HK-2 (cell line): ENCODE measurements around the gene C1QTNF12.
A peak's percentile ranks its signal among the peaks of the same experiment; 100 is the strongest.

ENCODE experiments used
- DNase-seq: peaks from one replicate; pipeline ENCODE4 v3.0.0-alpha.2; 2018; ENCODE audit not compliant: unreplicated experiment

Gene C1QTNF12

DNA sequence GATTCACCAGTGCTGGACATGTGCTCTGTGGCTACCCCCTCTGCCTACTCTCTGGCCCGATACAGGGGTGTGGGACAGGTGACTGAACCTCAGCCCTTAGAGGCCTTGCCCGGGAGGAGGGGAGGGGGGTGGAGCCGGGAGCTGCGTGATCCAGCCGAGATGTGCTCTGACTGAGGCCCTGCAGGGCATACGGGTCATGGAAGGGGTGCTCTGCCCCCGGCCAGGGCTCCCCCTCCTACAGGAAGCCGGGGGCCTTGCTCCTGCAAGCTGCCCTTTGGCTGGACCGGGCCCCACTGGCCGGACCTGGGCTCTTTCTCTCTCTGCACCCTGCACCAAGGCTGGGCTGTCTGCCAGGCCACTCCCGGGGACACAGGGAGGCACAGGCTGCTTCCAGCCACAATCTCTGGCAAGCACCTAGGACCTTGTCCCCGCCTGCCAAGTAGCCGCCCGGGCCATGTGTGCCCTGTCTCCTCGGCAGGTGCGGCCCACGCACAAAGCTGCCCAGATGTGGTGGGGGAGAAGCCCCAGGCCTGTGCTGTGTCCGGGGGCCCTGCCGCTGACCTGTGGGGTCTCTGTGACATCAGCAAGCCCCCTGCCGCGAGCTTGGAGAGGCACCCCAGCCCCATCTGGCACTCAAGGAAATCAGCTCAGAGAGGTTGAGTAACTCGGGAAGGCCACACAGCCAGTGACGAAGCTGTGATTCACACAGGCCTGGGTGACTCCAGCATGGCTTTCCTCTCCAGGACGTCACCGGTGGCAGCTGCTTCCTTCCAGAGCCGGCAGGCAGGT, 35.2 kb upstream of the C1QTNF12 start:
- peak; percentile 76 for DNase-seq

DNA sequence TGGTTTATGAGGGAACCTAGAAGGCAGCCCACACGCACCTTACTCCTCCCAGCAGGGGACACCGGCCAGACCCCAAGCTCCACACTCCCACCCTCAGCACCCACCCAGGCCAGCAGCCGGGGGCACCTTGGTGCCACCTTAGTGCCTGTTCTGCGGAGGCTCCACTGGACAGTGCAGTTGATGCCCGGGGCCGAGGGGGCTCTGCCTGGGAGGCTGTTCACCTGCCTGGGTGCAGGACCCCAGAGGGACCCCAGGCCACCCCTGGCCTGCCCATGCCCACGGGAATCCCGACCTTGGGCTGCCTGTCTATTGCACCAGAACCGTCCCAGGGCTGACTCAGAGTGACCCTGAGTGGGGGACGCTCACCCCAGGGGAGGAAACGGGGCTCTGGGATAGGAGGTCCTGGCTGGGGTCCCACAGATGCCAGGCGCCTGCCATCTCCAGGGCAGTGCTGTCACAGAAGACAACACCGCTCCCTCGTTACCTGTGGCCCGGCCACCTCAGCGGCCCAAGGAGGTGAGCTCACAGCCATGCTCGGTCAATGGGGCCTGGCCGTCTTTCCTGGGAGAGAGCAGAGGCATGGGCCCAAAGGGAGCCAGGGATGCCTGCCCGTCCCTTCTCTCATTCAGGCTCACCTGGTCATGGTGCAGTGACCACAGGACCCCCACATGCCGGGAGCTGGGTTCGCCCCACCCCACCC, 34.4 kb upstream of the C1QTNF12 start:
- no peak for DNase-seq

DNA sequence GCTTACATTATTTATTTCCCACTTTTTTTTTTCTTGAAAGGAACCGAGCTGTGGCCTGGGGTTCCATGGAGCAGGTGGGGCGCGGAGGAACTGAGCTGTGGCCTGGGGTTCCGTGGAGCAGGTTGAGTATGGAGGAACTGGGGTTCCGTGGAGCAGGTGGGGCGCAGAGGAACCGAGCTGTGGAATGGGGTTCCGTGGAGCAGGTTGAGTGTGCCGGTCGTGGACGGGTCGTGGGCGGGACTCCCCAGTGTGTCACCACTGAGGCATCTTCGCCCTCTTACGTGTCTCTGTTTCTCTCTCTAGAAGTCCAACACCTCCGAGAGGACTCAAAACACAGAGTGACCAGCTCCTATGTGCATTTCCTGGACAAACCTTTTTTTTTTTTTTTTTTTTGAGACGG, 32.5 kb upstream of the C1QTNF12 start:
- no peak for DNase-seq

DNA sequence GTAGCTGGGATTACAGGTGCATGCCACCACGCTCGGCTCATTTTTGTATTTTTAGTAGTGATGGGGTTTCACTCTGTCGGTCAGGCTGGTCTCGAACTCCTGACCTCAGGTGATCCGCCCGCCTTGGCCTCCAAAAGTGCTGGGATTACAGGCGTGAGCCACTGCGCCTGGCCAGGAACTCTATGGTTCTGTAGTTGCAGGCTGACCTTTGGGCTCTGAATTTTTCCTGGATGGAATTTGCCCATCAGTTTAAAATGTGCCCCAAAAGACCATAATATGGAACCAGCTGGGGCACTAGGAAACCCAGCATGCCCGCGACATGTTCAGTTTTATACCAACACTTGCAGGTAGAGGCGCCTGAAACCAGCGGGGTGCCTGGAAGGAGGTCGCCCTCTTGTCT, 32.1 kb upstream of the C1QTNF12 start:
- DNase-seq = no peak

DNA sequence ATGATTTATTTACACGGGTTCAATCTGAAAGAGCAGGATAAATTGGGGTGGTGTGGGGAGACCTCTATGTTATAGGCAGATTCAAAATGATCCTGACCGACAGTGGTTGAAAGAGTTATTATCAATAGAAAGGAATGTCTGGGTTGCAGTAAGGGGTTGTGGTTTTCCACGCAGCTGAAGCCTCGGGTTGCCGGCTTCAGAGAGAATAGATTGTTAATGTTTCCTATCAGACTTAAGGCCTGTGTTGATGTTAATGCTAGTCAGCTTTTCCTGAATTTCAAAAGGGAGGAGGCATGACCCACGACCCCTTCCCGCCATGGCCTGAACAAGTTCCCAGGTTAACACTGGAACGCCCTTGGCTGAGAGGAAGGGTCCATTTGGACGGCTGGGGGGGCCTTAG, 29.3 kb upstream of the C1QTNF12 start:
- DNase-seq = no peak

DNA sequence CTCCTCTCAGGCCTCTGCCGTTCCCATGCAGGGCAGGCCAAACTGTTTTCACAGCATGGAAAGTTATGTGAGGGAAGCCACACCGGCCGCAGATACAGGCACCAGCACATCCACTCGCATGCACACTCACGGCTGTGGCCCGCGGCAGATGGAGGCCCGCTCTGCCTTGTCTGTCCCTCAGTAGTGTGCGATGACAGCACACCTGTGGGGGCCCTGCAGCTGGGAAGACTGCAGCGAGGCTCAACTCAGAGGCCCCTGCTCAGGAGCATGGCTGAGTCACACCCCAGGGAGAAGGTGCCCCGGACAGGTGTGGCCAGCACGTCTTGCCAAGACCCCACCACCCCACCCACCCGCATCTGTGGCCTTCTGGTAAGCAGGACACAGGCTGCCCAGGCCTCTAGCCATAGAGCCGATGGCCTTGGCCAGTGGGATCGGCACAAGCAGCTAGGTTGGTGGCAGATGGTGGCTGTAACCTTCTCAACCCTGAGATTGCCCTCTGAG, 28.5 kb upstream of the C1QTNF12 start:
- DNase-seq = no peak

DNA sequence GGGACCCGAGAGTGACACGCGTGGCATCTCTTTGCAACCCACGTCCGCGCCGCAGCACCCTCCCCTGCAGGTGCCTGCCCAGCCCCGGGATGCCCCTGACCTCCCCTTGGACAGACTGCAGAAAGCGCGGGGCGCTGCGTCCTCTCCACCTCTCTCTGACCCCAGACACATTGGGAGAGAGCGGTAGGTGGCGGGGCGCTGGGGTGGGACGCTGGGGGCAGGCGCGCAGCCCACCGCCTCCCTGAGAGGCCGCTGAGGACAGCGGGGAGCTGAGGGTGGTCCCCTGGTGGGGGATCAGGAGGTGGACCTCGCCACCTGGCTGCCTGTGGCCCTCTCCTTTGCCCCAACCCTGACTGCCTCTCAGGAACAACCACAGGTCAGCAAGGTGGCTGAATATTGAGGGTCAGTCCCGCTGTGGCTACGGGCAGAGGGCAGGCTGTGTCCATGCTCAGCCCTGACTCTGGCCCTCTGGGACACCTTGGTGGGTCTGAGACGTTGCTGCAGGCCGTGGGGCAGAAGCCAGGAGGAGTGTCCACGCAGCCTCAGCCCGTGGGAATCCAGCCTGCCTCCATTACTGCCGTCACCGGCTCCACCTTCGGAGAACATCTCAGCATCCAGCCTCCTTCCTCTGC, 27.9 kb upstream of the C1QTNF12 start:
- DNase-seq = no peak

DNA sequence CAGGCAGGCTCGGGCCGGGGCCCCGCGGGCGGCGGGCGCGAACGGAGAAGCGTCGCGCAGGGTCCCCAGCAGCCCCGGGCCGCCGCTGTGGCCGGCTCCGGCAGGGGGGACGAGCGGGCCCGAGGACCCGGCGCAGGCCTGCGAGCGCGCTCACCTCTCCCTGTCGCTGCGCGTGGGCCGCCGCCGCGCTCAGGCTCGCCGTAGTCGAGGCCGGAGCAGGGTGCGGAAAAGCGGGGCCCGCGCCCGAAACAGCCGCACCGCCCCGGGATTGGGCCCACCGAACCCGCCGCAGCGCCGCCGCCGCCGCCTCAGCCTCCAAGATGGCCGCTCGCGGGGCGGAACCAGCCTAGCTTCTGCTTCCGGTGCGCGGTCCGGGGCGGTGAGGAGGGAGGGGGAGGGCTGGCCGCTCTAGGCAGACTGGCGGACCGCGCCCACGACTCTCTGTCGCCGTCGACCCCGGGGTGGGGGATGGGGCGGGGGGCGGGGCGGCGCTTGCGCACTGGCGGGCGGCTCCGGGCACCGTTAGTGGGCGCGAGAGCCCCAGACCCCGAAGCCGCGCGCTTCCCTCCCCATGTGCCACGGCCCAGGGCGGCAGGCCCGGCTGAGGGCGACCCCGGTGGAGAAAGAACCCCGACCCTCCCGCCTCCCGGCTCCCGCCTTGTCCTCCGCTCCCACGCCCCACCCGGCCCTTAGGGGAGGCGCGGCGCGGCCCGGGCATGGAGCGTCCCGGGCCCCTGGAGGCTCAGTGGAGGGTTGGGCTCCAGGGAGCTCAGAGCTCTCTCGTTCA, 27.2 kb upstream of the C1QTNF12 start, which contains the start of gene UBE2J2:
TSS of gene UBE2J2 (minus strand) at position 343 of the 787 bp plus-strand sequence. CDS start 5,862 bp downstream, outside the sequence.
- DNase-seq = peak; percentile 94

DNA sequence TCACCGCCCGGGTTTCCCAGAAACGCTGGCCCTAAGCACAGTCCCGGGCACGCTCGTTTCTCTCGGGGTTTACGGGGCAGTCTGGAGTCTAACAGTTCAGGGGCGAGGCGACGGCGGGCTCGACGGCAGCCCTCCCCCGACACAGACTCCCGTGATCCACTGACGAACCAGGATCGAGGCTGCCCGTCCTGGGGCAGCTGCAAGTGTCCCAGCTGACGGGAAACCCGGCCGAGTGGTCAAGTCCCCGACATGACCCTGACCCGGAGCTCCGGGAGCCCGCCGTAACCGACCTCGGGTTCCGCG, 26.6 kb upstream of the C1QTNF12 start:
- DNase-seq = peak; percentile 22

DNA sequence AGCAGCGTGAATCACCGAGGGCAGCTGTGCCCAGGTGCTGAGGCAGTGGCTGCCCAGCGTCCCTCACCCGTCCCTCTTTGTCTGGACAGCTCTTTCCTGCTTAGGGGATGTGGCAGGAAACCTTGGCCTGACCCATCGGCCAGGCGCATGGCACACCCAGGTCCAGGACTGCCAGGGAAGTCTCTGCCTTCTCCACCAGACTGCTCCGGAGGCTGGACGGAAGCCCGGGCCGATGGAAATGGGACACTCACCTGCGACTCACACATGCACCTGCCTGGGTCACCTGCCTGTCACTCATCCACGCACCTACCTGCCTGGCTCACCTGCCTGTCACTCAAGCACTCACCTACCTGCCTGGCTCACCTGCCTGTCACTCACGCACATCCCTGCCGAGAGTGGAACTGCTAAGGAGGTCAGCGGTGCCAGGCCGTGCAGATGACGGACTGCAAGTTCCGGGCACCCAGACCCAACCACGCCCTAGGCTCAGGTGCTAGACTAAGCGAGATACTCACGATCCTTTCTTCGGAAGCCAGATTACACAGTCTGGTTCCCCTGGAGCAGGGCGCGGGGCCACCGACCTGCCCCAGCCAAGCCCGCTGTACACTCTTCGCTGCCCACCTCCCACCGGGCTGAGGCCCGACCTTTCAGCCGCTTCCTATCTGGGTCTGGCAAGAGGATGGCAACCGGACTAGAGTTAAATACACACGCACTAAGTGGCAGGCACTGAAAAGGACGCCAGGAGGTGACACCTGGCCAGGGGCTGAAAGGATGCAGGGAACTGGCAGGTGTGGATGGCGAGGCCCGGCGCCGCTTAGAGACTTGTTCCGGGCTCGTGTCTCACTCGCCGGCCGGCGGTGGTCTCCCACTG, 26.1 kb upstream of the C1QTNF12 start:
- DNase-seq = peak; percentile 23

DNA sequence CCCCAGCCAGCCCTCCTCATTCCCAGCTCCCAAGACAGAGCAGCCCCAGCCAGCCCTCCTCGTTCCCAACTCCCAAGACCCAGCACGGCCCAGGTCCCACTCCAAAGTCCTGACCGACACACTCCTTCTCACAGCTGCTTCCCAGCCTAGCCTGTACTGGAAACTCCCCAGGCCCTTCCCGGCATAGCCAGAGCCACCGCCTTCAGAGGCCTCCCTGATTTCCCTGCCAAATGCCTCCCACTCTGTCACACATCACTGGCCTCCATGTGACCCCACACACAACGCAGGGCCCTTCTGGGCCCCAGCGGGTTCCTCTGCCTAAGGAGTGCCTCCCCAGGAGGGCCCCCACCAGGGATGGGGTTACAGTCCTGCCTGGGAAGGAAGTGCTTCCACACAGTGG, 24.3 kb upstream of the C1QTNF12 start:
- no peak for DNase-seq

DNA sequence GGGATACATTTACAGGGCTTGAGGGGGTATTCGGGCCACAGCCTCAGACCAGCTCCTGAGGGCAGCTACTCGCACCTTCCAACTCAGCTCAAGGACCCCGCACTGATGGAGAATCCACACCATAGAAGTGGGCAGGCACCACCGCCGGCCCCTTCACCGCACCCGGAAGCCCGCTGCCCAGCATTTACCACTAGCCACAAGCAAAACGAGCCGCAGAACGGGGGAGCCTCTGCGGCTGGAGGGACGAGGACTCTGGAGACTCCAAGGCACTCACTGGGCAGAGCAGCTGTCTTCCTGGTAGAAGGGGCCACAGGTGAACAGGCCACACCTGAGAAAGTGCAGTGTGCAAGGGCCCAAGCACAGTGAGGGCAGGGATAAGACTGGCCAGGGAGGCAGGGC, 21.8 kb upstream of the C1QTNF12 start:
- no peak for DNase-seq

DNA sequence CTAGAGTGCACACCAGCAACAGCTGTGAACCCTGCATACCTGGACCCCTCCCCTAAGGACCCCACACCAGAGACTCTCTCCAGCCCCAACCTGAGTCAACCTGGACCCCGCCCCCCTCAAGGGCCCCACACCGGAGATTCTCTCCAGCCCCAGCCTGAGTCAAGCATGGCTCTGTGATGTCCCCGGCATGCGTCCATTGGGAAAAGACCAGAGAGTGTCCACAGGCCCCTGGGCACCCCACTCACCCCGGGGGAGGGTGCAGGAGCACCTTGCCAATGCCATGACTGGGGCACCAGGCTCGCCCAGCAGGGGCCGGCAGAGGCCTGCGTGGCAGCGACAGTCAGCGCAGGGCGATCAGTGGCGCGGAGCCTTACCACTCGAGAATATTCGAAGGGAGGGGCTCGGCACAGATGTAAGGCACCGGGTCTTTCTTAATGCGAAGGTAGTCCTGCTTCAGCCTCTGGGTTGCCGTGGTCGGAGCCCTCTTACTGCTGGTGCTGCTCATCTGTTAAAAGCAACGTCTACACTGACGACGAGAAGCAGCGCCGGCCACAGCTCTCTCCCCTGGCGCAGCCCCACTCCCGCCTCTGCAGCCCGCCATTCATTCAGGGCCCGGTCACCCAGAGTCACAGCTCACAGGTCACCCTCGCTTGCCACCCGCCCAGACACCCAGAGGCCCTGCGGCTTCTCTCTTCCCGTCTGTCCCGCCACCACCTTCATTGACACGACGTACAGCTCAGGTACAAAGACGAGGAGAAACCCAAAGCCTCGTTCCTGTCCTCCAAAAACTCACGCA, 21.2 kb upstream of the C1QTNF12 start:
- DNase-seq = no peak

DNA sequence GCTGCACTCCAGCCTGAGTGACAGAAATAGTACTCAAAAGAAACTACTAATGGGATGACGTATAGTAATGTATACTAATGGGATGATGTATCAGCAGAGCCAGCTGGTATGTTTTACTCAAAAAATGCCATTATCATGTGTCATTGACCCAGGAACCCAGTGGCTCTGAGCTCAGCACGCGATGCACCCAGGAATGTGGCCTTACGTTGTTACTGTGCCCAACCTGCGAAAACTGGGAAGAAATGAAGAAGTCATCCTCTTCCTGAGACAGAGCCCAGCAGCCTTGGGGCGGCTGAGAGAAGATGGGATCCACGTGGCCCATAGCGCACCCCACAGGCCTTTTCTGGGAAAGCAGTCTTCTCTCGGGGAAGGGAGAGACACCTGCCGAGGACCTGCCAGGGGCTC, 18.3 kb upstream of the C1QTNF12 start:
- peak; percentile 82 for DNase-seq

DNA sequence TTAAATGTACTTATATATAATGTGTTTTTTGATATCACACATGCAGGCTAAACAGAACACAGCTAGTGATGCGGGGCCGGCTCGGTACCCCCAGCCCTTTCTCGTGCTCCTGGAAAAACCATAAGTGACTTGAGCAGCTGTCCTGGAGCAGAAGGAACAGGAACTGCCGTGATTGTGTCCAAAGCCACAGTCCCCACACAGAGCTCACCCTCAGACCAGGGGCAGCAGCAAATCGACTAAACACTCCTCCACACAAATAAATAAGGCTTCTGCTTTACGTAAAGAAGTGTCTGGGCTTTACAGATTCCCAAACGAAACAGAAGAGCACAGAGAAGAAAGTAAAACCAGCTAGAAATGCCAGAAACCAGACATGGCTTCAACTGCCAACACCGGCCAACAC, 17.5 kb upstream of the C1QTNF12 start:
- DNase-seq = no peak

DNA sequence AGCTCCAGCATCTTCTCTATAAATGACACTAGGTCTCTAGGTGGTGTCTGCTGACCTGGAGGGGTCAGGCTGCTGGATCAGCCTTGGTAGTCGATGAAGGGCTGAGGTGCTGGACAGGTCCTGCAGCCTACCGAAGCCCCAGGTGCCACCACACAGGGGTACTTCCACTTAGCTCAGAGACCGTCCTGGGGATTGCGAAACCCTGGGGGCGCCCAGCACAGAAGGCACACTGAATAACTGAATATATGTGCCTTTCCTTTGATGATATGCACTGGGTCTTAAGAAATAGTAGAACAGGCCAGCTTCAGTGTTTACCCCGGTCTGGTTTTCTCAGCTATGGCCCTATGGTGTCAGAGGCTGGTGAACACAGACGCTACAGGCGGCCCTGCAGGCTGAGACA, 16.2 kb upstream of the C1QTNF12 start:
- no peak for DNase-seq

DNA sequence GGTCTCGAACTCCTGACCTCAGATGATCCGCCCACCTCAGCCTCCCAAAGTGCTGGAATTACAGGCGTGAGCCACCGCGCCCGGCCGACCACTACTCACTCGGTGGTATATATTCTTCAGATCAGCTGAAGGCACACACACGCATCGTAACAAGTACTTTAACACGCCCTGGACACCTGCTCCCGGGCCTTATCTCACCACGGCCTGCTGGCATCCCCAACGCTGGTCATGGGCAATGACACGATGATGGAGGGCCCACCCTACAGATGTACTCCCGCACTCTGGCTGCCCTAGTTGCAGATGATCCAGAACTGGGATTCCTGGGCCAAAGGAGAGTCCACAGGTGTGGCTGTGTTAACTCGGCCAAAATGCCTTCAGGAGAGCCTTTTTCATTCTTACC, 15.5 kb upstream of the C1QTNF12 start:
- no peak for DNase-seq

DNA sequence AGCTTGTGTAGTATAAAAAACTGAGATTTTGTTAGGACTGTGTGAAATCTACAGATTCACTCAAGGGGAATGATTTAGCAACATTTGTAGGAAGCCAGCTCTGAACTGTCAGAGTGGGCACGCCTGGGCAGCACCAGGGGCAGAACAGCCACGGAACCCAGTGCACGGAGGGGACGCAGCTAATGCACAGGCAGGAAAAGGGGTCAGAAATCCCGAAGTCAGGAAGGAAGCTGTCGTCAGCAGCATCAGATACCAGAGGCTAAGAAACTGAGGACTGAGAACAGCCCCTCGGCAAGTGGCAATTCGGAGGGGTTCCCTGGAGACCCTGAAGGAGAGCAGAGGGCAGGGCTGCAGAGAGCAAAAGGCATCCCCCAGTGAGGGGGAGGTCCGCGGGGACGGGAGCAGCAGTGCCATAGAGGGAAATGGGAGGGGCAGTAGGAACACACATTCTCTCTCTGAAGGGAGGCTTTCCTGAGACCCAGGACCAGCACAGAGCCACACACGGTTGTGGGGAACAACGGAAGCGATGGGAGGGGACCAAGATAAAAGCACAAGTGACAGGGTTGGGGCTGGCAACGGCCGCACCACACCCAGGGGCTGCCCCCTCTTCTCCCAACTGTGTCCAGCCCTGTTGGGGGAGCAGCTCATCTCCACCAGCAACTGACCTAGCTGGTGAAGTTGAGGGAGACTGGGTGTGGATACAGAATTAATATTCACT, 14.5 kb upstream of the C1QTNF12 start:
- DNase-seq = no peak

DNA sequence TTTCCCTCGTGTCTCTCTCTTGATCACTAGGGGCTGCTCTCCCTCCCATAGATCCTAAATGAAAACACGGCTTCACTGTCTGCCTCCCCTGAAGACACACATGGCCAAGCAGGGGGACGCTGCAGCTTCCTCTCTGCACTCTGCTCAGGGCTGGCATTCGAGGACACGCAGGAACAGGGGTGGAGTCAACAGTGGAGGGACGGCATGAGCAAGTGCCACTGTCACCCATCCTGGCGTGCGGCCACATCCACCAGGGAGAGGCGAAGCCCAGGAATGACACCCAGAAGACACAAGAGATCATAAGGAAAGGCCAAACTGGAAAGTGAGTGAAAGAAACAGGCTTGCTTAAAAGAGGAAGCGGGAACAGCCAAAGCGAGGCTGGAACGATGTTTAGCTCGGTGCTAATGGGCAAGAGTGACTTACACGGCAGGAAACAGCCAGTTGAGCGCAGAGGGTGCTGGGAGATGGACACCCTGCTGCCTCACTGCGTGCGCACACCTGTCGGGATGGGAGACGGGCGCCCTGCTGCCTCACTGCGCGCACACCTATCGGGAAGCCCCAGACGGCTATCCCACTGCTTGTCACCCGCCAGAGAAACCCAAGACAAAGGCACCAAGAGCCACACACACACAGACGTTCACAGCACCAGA, 13.6 kb upstream of the C1QTNF12 start:
- no peak for DNase-seq
